ENCODE results near the gene TNRC6B.
"Not testable (repeated sequence)": the region's sequence is repeated elsewhere in the genome, so short reads cannot be mapped to it uniquely, and the experiment has no call there.

Gene TNRC6B

GRCh38 chr22:40215266-40215665 lies 37.5 kb downstream of the TNRC6B start:
- DNase-seq (ENCODE audit: low read depth), result peak; percentile 4

DNA sequence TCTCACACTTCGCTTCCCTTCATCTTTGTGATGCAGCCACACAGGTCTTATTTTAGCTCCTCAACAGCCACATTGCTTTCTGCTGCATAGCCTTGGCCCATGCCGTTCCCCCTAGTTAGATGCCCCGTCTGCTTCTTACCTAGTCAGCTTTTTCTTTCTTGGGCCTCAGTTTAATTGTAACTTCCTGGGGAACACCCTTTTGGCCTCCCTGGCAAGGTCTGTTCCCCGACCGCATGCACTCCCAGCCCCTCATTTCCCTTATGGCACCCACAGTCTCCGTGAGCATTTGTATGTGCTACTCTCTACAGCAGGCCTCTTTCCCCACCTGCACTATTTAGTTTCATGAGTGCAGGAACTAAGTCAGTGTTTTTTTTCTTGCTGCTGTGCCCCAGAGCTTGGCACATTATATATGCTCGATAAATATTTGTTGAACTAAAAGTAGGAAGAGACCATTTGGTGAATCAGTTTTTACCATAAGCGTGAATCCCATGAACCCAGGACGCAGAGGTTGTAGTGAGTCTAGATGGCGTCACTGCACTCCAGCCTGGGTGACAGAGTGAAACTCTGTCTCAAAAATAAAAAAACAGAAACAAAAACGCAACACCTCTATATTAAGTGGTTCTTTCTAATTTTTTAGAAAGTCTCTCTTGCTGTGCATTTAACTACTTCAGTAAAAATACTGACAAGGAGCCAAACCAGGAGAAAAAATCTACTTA lies 38.5 kb downstream of the TNRC6B start:
- DNase-seq (ENCODE audit: low read depth), result no peak

DNA sequence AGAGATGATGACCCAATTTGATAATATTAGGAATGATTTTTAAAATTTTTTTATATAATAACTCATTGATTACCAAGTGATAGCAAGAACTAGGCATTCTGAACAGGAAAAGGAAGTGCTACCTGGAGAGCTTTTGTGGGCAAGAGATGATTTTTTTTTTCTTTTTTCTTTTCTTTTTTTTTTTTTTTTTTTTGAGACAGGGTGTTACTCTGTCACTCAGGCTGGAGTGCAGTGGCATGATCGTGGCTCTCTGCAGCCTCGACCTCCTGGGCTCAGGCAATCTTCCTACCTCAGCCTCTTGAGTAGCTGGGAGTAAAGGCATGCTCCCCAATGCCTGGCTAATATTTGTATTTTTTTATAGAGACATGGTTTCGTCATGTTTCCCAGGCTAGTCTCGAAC lies 40.4 kb downstream of the TNRC6B start:
- no peak for DNase-seq (ENCODE audit: low read depth)

DNA sequence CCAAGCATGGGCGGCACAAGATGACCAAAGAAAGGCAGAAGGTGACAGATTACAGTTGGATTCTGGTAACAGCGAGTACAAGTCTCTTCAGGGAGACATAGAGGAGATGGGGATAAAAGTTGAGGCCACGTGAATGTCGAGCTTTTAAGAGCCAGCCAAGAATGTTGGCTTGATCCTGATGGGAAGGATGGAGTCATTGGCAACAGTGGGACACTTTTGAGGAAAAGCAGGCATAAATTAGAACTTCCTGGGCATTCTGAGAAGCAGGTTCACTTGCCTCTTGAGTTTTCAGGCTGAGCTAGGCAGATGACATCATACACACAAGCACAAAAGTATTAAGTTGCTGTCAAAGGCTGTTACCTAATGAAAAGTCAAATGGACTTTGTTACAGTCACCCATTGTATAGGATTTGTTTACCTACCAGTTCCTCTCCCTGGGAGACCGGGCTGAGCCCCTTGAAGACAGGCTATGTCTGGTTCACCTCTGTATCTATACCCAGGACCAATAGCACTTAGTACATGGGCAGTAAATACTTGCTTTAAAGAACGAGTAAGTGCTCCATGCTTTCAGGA lies 41.1 kb downstream of the TNRC6B start:
- no peak for DNase-seq (ENCODE audit: low read depth)

GRCh38 chr22:40220316-40221054 lies 42.8 kb downstream of the TNRC6B start:
- no peak for DNase-seq (ENCODE audit: low read depth)

GRCh38 chr22:40221055-40221414 lies 43.3 kb downstream of the TNRC6B start:
- no peak for DNase-seq (ENCODE audit: low read depth)

DNA sequence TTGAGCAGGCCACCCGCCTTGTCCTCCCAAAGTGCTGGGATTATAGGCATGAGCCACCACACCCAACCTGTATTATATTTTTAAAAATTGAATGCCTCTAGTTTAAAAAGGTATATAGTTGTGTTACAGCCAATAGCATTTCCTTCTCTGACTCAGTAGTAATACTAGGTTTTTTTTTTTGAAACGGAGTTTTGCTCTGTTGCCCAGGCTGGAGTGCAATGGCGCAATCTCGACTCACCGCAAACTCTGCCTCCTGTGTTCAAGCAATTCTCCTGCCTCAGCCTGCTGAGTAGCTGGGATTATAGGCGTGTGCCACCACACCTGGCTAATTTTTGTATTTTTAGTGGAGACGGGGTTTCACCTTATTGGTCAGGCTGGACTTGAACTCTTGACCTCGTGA lies 45.3 kb downstream of the TNRC6B start:
- not testable (repeated sequence) for DNase-seq (ENCODE audit: low read depth)

DNA sequence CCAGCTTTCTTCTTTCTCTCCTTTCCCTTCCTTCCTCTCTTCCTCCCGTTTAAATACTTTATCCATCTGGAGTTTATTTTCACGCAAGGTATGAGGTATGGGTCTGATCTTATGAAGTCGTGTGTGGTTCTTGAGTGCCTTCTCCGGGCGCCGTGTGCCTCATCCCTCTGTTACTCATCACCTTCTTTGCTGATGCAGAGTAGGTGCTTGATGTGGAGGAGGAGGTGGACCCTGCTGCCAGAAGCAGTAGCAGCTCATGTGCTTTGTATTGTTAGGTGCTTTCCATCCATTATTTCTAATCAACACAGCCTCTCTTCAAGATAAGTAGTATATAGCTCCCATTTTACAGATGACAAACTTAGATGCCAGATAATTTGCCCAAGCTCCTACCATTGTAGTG lies 47.0 kb downstream of the TNRC6B start:
- DNase-seq (ENCODE audit: low read depth), result no peak

- no peak for DNase-seq (ENCODE audit: low read depth)
These were observed 48.9 kb downstream of the TNRC6B start for GRCh38 chr22:40226620-40227019.

- no peak for DNase-seq (ENCODE audit: low read depth)
These were observed 54.0 kb downstream of the TNRC6B start for GRCh38 chr22:40231618-40232313.

GRCh38 chr22:40232624-40233023 lies 54.9 kb downstream of the TNRC6B start:
- no peak for DNase-seq (ENCODE audit: low read depth)

- DNase-seq (ENCODE audit: low read depth), result no peak
These were observed 56.2 kb downstream of the TNRC6B start for GRCh38 chr22:40233886-40234285.

DNA sequence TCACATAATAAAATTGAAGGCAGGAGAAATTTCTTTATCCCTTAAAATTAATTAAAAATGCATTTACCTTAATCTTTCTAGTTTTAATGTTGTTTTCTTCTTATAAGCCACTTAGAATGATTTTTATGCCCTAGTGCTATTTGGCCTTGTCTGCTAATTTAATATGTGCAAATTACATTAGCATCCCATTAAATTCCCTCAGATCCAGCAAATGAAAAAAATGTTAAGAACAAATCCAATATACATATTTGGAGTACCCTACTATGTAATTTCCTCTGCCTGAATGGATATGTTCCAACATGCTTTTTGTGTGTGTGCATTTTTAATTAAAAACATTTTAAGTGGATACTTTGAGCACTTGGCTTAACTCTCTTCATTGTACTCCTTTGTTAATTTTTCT lies 56.9 kb downstream of the TNRC6B start:
- DNase-seq (ENCODE audit: low read depth), result no peak

DNA sequence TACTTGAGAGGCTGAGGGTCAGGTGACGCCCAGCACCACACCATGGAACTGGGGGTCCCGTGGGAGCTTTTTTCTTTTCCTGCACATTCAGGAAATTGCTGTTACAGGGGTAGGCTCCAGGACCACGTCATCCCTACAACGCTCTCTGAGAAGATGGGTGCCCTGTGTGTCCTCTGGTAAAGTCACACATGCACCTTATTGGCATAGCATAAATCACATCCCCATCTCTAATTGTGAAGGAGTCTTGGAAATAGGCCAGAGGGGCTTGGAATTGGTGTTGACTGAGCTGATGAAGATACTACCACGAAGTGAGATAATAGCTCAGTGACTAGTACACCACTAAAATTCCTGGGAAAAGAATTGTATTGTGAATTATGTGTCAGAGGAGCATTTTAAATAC lies 57.6 kb downstream of the TNRC6B start:
- no peak for DNase-seq (ENCODE audit: low read depth)

- no peak for DNase-seq (ENCODE audit: low read depth)
These were observed 58.5 kb downstream of the TNRC6B start for GRCh38 chr22:40236131-40236665.

- DNase-seq (ENCODE audit: low read depth), result no peak
These were observed 59.5 kb downstream of the TNRC6B start for GRCh38 chr22:40237241-40237640.

DNA sequence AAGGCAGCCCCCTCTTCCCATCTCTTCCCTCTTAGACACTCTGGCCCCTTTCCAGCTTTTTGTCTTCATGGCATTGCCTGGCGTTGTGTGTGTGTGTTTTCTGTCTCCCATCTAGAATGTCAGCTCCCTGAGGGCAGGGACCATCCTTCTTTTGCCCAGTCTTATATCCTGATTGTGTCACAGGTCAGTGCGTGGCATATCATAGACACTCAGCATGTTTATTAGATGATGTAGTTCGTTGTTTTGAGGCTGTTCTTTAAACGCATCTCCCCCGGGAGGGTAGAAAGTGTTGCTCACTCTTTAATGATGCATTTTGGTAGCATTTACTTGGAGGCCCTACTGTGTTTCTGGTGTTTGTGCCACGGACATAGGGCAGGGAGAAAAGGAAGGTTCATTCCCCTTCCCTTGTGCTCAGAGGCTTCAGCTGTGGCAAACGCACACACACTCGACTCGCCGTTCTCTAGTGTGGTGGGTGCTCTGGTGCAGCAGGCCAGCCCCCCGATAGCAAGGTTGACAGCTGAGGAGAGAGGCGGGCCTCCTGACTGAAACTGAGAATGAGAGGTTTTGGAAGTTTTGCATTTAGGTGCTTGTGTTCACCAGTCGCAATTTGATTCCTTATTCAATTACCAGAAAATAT lies 60.2 kb downstream of the TNRC6B start:
- peak; percentile 4 for DNase-seq (ENCODE audit: low read depth)

- DNase-seq (ENCODE audit: low read depth), result peak; percentile 93
These were observed 61.0 kb downstream of the TNRC6B start for GRCh38 chr22:40238425-40239344.

DNA sequence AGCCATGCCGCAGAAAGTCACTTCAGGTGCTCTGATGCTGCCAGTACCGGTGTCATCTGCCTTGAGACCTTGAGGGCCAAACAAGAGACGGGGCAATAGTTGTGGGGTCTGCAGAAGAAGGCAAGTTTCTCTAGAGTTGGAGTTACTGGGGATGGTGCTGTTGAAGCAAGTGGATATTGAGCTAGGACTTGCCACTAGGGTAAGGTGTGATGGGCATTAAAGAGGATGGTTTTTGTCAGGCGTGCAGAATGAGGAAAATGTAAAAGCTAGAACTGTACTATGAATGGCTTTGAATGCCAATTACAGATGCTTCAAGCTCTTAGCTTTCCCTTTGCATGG lies 61.6 kb downstream of the TNRC6B start:
- no peak for DNase-seq (ENCODE audit: low read depth)

DNA sequence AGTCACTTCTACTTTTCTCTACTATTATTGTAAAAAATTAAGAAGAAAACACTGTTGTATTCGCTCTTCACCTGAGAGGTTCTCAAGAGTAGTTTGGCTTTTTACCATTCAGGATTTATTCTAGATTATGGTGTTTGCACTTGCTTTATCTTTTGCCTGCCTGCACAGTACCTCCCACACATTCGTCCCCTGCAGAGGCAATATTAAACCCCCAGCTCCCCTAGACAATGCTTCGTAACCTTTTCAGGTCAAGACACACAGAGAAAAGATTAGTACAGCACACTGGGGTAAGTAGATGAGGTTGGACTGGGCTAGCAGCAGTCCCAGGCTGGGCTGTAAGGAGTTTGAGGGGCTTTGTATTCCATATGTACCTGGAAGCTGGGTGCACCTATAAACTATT lies 62.4 kb downstream of the TNRC6B start:
- no peak for DNase-seq (ENCODE audit: low read depth)

DNA sequence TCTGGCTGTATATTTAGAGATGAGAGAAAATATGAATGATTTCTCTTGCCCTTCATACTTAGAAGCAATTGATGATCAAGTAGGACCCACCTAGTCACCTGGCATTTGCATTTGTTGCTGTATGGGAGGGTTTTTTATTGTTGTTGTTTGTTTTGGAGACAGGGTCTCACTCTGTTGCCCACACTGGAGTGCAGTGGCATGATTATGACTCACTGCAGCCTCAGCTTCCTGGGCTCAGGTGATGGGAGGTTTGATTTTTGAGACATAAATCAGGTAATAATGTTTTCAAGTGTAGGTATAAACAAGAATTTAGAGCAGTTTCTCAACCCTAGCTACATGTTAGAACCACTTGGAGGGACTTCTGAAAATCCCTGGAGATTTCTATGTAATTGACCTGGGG lies 63.0 kb downstream of the TNRC6B start:
- DNase-seq (ENCODE audit: low read depth), result no peak
